DMS153 treated with DMSO at 0.1 percent for 48 hours (cell line): ENCODE measurements around the gene MYO3B.
"Not testable (repeated sequence)": the region's sequence is repeated elsewhere in the genome, so short reads cannot be mapped to it uniquely, and the experiment has no call there.

Source experiments
- DNase-seq: peaks from one replicate; lab custom pipeline; 2025; ENCODE audit not compliant: unreplicated experiment; lab: John Stamatoyannopoulos, UW

Gene MYO3B

DNA sequence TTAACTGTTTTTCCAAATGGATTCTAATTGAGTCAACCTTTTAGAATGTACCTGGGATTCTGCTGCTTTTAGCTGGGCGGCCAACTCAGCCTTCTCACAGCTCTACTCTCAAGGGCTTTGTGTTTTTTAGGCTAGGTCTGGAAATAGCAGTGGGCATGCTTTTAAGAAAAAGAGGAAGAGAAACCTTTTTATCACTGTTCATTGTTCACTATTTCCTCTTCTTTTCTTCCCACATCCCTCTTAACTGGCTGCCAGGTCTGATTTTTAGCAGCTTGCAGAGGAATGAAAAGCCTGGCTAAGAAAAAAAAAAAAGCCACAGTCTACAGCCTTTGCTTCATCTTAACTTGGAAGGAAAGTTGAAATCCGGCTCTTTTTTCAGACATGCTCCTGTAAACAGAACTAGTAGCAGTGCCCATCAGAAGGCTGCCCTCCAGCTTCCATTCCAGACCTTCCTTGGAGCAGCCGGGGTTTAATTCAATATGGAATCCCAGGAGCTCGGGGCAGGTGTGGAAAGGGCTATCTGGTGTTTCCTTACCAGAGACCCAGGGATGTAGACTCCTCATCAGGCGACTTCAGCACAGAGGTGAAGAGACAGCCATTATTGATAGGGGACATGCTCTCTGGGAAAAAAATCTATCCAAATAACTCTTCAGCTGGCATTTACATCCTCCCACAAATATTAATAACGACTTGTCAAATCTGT, 230.7 kb downstream of the MYO3B start:
- DNase-seq: no peak

DNA sequence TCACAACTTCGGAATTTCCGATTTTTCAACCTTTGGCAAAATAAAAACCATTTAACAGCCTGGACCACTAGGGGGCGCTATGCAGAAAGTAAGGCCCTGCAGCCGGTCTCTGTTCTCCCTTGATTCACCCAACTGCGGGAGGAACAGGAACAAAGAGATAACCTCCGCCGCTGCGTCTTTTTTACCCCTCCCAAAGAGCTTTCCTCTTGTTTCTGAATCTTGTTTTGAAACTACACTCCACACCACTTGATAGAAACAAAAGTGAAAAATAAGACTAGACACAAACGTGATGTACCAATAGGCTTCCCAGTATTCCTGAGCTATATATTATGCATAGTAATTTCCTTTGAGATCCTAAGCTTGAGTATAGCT, 231.2 kb downstream of the MYO3B start:
- DNase-seq: peak; percentile 67

- no peak for DNase-seq
These were observed 233.7 kb downstream of the MYO3B start for GRCh38 chr2:170411660-170412059.

DNA sequence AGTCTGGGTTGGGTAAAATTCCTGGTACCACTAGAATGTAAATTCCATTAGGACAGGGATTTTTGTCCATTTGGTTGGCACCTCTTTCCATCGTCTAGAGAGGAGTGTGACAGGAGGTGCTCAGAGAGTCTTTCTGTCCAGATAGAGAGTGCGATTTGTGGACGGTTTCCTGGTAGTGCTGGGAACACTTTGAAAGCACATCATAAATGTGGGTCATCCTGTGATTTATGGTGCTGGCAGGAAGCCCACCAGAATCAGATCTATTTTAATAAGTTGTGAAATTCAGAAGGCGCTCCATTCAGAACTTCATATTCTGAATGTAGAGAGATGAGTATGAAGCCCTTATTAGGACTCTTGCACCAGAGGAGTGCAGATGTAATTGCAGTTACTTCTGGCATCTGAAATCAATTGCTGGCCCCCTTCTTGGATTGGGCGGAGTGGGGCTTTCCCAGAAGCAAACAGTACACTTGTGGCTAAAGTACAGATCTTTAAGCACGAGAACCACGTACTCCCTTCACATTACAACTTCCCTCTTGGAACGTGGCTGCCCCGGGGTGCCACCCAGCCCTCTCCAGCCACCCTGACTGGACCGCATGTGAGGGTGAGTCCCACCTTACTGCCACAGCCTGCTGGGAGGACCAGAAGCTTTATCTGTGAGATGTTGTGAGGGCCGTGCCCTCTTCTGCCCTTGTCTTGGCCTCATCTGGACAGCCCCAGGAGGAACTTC, 243.2 kb downstream of the MYO3B start:
- DNase-seq: no peak

DNA sequence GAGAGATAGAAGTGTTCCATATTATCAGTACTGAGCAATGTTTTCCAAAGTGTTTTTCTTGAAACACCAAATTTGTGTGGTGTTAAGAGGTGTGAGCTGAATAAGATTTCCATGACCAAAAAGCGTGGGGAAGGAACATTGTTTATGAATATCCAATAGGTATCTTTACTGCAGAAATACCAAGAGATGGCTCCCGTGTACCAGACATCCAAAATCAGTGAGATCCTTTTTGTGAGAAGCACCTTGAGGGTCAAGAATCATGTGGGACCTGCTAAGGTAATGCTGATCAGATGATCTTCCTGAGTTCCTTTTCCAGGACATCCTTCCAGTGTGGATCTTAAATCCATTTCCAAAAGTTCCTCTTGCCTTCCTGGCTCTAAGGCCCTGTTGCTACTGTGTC, 246.0 kb downstream of the MYO3B start:
- no peak for DNase-seq

DNA sequence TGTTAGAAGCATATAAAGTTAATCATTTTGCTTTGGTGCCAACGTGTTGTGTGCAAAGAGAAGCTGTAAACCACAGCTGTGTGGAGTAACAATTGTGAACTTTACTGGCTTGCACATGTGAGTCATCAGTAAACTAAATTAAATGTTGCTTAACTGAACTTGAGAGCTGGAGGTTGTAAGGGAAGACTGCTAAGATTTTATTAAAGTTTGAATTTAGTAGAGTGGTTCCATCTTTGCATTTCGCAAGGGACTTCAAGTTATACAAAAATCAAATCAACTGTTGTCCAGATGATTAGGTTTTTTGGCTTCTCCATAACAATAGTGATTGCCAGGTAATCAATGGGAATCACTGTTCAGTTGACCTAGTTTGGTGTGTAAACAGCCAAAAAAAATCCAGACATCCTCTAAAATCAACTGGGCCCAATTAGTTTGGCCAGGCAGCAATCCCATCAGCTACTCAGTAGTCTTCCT, 247.4 kb downstream of the MYO3B start:
- no peak for DNase-seq

DNA sequence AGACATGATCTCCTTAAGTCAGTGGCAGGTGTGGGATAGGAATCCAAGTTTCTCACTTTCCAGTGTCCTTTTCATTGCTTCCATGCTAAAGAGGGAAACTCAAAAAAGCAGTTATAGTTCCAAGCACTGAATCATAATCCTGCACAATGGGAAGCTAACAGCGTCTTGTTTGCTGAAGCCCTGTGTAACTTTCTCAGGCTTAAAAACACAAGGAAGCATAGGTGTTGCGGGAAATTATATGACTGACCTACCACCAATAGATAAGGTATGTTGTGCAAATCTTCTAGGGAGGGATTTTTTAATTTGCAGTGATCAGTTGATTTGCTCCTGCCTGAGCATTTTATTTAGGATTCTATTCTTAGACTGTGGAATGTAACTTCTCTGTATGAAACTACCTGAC, 250.9 kb downstream of the MYO3B start:
- no peak for DNase-seq

- DNase-seq: no peak
These were observed 254.9 kb downstream of the MYO3B start for GRCh38 chr2:170432823-170433222.

- no peak for DNase-seq
These were observed 255.5 kb downstream of the MYO3B start for GRCh38 chr2:170433448-170433847.

DNA sequence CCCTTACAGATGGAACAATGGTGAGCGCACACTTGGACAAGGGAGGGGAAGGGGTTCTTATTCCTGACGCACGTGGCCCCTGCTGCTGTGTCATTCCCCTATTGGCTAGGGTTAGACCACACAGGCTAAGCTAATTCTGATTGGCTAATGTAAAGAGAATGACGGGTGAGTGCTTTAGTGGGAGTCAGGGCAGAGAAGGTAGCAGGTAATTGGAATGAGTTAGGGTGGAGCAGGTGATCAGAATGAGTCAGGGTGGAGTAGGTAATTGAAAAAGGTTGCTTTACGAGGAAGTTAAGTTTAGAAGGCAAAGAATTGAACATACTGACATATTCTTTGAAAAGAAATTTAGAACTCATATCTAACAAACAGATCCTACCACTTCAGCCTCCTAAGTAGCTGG, 256.4 kb downstream of the MYO3B start:
- DNase-seq: not testable (repeated sequence)

DNA sequence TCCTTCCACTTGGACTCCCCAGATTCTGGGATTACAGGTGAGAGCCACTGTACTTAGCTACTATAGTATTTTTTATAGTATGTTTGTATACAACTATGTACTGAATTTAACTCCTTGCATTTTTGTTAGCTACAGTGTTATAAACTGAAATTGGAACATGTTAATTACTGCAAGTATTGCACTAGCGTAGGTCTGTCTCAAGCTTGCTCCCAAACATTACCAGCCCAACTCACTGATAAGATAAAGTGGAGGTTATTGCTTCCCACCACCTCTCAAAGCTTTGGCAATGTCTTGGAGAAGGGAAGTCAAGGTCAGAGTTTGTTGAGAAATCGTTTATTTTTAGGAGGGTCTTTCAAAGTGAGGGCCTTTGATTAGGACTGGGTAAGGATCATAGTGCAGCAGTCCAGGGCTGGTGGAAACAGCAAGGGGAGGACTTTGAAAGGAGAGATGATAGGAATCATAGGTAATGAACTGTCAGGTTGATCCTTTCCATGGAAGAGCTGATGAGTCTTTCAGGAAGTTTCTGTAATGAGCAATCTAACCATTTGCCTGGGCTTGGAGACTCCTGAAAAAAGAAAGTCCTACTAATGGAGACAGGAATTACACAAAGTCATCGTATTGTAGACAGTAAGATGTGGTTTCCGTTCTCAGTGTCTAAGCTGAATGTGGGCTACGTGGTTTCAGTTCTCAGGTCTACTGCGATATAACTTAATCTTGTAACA, 257.1 kb downstream of the MYO3B start:
- no peak for DNase-seq

DNA sequence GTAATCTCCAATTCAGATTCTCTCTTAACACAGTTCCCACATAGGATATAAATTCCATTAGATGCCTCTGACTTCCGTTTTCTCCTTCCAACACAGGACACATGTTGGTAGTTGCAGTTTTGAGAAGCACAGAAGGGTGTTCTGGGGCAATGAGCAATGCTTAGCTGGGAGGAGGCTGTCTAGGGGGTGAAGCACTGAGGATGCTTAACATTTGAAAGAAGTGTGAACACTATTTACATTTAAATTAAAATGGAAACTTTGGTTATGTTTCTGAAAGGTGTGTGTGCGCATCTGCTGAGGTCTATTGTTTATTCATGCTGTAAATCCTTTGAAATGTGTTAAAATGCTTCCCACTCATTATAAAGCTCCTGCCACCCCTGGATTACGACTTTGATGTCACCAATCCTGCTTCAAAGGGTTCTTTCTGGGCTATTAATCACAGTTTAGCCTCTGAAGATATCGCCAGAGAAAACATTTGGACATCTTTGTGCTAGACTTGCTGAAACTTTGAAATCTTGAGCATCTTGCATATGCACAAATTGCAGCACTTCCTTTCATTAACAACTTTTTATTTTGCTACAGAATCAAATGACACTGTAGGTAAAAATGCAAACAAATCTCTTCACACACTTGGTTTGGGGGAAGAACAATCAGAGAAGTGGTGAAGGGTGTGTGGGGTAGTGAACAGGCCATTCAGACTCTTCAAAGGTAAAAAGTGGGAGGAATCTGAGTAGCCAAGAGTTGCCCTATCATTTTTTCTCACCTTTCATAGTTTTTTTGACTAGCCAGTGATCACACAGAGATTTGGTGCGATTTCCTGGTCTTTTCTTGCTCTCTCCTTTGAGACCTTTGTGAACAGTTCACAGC, 258.4 kb downstream of the MYO3B start:
- no peak for DNase-seq

- no peak for DNase-seq
These were observed 268.1 kb downstream of the MYO3B start for GRCh38 chr2:170446078-170446477.

DNA sequence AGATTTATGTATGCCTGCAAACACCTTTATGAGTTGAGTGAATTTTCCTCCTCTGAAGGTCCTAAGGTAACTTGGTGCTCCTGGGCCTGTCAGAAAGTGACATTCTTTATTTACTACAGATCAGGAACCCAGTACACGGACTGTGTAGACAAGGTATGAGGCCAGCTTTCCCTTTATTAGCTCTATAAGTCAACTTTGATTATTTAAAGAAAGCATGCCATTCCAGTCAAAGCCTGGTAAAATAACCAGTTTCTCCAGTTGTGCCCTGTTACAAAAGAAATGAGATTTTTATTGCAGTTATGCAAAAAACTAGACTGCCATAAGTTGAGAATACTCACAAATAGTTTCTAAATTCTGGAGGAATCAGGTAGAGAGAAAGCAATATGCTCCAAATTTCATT, 271.1 kb downstream of the MYO3B start:
- no peak for DNase-seq

- DNase-seq: no peak
These were observed 276.8 kb downstream of the MYO3B start for GRCh38 chr2:170454471-170455372.

GRCh38 chr2:170455617-170456426, 277.9 kb downstream of the MYO3B start:
- no peak for DNase-seq

GRCh38 chr2:170456914-170457313, 279.0 kb downstream of the MYO3B start:
- no peak for DNase-seq

DNA sequence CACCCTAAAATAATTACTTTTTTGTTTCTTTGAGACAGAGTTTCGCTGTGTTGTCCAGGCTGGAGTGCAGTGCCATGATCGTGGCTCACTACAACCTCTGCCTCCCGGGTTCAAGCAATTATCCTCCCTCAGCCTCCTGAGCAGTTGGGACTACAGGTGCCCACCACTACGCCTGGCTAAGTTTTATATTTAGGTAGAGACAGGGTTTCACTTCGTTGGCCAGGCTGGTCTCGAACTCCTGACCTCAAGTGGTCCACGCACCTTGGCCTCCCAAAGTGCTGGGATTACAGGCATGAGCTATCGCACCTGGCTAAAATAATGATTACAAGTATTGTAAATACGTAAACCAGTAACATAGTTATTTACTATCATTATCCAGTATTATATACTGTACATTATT, 279.8 kb downstream of the MYO3B start:
- DNase-seq: no peak

DNA sequence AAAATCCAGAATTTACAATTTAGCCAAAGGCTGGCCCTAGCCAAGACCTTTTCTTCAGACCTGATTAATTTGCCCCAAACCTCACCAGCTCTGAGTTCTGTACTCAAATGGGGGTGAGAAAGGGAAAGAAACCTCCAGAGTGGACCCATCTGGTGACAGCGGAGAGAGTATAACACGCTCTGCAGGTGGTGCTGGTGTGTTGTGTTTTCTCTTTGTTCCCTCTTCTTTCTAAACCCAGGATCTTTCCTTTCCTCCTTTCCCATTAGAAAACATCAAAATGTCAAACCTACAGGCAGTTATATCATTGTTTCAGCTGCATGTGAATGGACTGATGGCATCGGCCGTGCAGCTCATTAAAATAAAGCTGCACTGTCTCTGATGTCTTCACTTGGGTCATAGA, 283.9 kb downstream of the MYO3B start:
- no peak for DNase-seq
